Subcutaneous abdominal adipose tissue (tissue), 5 donors: ENCODE data around the gene C1orf198.

Experiments used
- H3K27ac ChIP-seq: one replicate; pipeline ENCODE4 v1.7.0; 2013; ENCODE audit warnings: low read depth, mild to moderate bottlenecking, inconsistent platforms, low read length, moderate library complexity
- H3K27me3 ChIP-seq, 5 donors: one replicate each; pipeline ENCODE4 v1.7.0; 2013; ENCODE audit warnings: low read length in 5 of 5, inconsistent platforms in 1 of 5; ENCODE audit not compliant: control insufficient read depth in 5 of 5, insufficient read depth in 4 of 5
- H3K36me3 ChIP-seq, 5 donors: one replicate each; pipeline ENCODE4 v1.7.0; 2013; ENCODE audit warnings: low read length in 5 of 5; ENCODE audit not compliant: control insufficient read depth in 5 of 5, insufficient read depth in 5 of 5
- H3K4me1 ChIP-seq, 5 donors: one replicate each; pipeline ENCODE4 v1.7.0; 2013; ENCODE audit warnings: low read length in 5 of 5, mild to moderate bottlenecking in 3 of 5, moderate library complexity in 1 of 5; ENCODE audit not compliant: control insufficient read depth in 5 of 5, insufficient read depth in 5 of 5
- H3K4me3 ChIP-seq, 5 donors: one replicate each; pipeline ENCODE4 v1.7.0; 2013; ENCODE audit warnings: low read length in 5 of 5, low read depth in 1 of 5
- H3K9ac ChIP-seq, 5 donors: one replicate each; pipeline ENCODE4 v1.7.0; 2013; ENCODE audit warnings: low read length in 5 of 5, mild to moderate bottlenecking in 4 of 5, moderate library complexity in 3 of 5
- H3K9me3 ChIP-seq, 5 donors: one replicate each; pipeline ENCODE4 v1.7.0; 2013; ENCODE audit warnings: low read length in 5 of 5; ENCODE audit not compliant: control insufficient read depth in 5 of 5
- donor health status: healthy.
- donor health status: healthy.
- donor health status: healthy.
- donor health status: healthy.
- donor health status: healthy.

The C1orf198 gene

DNA sequence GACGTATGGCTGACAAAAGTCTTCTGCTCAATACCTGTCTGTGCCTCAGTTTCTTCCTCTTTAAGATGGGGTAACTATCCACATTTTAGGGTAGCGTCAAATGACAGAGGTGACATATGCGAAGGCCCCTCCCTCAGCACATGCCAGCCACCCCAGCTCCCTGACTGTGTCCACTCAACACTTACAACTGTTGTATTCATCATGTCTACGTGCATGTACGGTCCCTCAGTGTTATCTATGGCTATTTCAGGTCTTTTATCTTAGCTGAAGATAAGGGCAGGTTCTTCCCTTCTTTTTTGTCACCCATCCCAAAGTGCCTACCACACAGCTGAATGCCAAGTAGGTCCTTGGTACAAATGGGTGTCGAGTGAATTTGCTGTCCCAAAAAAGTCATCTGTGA is 8.3 kb upstream of the C1orf198 start:
- Histone ChIP-seq H3K9me3 (no peaks in the 10 kb centered on the region), H3K27me3 (peaks cover 0 to 2% (median 0%) of the 10 kb centered on the region in 5 donors), H3K9ac (no peak overlapping the region), H3K4me1 (peaks cover 0 to 16% (median 15%) of the 10 kb centered on the region in 5 donors), H3K27ac (no peak overlapping the region), H3K36me3 (no peaks in the 10 kb centered on the region), H3K4me3 (no peak overlapping the region)

DNA sequence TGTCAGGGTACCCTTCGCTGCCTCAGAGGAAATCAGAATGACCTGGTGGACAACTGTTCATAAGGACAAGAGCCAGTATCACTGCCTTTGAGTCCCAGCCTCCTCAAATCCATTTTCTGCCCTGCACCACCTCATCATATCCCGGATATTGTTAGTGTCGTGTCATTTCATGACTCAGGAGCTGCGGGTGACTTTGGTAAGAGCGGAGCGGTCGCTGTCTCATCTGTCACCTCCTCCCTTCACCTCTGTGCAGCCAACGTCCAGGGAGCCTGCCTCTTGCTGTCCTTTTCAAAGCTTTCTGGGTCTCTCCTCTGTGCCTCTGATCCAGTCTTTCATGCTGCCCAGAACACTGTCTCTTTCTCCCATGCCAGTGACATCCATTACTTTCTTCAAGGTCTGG is 7.0 kb upstream of the C1orf198 start:
- Histone ChIP-seq H3K27me3 (peaks cover 0 to 1% (median 0%) of the 10 kb centered on the region in 5 donors), H3K27ac (no peak overlapping the region), H3K4me3 (no peak overlapping the region), H3K36me3 (no peaks in the 10 kb centered on the region), H3K9ac (no peak overlapping the region), H3K9me3 (no peaks in the 10 kb centered on the region), H3K4me1 (peaks cover 0 to 16% (median 15%) of the 10 kb centered on the region in 5 donors)

DNA sequence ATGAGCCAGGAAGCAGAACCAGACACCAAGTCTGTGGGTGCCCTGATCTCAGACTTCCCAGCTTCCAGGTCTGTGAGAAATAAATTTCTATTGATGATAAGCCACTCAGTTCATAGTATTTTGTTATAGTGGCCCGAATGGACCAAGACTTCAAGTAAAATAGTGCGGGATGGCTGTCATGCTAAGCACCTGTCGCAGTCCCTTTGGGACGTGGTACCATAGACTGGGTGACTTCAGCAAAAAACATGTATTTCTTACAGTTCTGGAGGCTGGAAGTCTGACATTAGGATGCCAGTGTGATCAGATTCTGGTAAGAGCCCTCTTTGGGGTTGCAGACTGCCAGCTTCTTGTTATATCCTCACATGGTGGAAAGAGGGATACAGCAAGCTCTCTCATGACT is 2.6 kb upstream of the C1orf198 start:
- Histone ChIP-seq H3K27ac (no peak overlapping the region), H3K4me1 (peaks cover 0 to 31% (median 25%) of the 10 kb centered on the region in 5 donors), H3K9ac (no peak overlapping the region), H3K36me3 (no peaks in the 10 kb centered on the region), H3K9me3 (no peaks in the 10 kb centered on the region), H3K4me3 (no peak overlapping the region), H3K27me3 (no peaks in the 10 kb centered on the region)

DNA sequence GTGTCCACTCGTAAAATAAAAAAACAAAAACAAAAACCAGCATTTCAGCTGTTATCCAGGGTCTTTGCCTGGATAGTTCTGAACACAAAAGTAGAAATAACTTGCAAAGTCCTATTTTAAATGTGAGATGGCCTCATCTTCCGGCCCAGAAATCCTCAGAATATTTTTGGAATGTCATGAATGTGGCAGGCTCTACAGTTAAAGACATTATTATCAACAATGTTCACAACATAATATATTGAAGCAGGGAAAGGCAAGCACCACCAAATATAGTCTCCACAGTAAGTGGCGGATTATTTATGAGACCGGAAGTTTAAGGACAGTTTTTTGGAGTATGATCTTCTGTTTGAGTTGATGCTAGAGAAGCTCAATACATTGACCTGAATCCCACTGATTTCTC is 1.2 kb upstream of the C1orf198 start:
- H3K4me1 ChIP-seq: peaks cover 2 to 46% (median 37%) of the 10 kb centered on the region in 5 donors
- H3K27me3 ChIP-seq: no peaks in the 10 kb centered on the region
- H3K9ac ChIP-seq: peak overlapping the region in 3 of 5 donors; percentile 55 to 81 (median 73)
- H3K9me3 ChIP-seq: no peaks in the 10 kb centered on the region
- H3K36me3 ChIP-seq: peaks cover 0 to 3% (median 0%) of the 10 kb centered on the region in 5 donors
- peak overlapping the region in 1 of 5 donors; percentile 75 for H3K4me3 ChIP-seq
- H3K27ac ChIP-seq: peak overlapping the region; percentile 50

DNA sequence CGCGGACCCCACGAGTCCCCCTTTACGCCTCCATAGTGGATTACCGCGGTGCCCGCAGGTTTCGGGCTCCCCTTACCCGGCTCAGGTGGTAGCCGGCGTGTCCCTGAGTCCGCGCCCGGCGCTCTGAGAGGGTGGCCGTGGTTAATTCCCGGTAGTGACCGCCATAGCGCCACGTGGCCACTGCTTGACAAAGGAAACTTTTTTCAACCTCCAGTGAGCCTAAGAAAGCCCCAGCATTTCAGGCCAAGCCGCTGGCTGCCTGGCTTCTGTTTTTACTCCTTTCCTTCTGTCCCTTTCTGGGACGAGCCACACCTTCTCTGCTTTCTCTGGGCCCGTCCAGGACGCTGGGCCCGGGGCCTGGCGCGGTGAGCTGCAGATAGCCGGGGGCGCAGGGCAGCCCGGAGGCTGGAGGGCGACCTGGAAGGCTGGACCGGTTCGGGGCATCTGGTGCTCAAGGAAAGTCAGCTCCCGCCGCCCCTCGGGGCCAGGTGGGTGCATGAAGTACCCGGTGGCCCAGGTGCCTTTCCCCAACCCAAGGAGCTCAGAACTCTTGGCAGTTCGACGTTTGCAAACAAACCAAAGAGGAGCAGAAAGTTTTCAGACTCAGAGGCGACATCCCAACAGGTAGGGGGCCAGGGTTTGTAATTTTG is 540 bp upstream of the C1orf198 start:
- Histone ChIP-seq H3K27ac (peak overlapping the region; percentile 50), H3K9ac (peak overlapping the region in 4 of 5 donors; percentile 55 to 81 (median 76)), H3K4me1 (peaks cover 2 to 51% (median 43%) of the 10 kb centered on the region in 5 donors), H3K4me3 (peak overlapping the region; percentile 53 to 75 (median 69)), H3K36me3 (peaks cover 0 to 3% (median 0%) of the 10 kb centered on the region in 5 donors), H3K27me3 (no peaks in the 10 kb centered on the region), H3K9me3 (no peaks in the 10 kb centered on the region)

DNA sequence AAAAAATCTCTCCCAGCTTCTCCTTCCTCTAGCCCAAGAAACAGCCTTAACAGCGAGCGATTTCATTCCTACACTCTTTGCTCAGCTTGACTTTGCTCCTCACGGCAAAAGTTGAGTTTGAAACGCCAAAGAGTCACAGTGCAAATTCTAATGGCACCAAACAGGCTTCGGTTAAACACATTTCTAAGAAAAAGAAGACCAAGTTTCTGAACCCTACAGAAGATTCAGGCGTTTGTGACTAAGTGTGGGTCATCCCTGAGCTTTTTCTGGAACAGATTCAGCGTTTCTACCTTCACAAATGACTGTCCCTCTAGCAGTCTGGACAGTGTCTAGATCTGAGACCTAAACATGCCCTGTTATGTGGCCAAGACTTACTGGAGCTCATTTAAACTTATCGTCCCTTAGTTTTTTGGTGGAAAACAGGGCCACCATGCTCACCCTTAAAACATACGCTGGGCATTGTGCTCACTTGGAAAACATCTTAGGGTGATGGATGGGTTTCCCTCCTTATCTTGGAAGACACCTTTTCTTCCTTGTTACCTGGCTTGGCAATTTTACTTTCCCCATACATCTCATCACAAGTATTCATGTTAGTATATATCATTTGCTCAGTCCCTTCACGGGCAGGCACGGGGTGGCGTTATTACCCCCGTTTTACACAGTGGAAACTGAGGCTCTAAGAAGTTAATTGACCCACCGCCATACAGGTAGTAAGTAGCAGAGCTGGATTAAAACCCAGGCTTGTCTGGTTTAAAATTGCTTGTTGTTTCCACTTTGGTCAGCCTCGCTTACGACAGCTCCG is 1.0 kb downstream of the C1orf198 start:
- peaks cover 0 to 3% (median 0%) of the 10 kb centered on the region in 5 donors for H3K36me3 ChIP-seq
- no peaks in the 10 kb centered on the region for H3K27me3 ChIP-seq
- H3K4me1 ChIP-seq: peaks cover 2 to 66% (median 52%) of the 10 kb centered on the region in 5 donors
- H3K27ac ChIP-seq: peak overlapping the region; percentile 81
- no peaks in the 10 kb centered on the region for H3K9me3 ChIP-seq
- H3K4me3 ChIP-seq: peak overlapping the region; percentile 84 to 94 (median 91)
- H3K9ac ChIP-seq: peak overlapping the region; percentile 57 to 95 (median 81)

DNA sequence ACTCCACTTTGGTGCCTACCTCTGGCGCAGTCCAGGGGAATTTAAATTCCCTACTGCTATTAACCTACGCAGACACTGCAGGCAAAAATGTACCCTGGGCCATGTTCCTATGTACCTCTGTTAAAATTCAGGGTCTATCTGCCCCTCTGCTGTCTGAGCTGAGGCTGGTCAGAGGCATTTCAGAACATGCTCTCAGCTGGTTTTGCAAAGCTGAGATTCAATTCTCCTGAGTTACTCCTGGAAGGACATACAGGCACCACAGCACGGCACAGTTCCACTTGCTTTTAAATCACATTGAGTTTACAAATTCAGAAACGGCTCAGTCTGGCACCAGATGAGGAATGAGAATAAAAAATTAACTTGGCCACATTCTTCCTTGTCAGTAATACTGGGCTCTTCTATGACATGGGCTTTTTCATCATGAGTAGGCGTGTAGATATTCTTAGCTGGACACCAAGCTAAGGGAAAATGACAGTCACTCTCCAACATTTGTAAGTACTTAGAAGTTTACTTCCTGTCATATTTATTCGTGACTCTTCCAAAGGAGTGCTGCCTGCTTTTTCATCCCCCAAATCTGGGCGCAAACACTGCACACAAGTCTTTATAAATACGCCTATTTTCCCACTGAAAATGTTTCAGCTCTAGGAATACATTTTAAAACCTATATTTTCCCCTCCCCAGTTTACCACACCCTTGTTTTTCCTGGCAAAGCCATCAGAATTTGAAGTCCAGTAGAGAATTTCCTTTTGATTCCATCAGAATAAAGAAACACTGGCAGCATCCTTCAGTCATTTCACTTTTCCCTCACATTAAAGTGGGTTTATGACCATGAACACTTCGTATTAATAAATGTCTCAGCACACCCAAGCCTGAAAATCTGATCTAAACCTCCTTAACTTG is 1.9 kb downstream of the C1orf198 start:
- peak overlapping the region in 4 of 5 donors; percentile 81 to 95 (median 86) for H3K9ac ChIP-seq
- peak overlapping the region; percentile 81 for H3K27ac ChIP-seq
- H3K9me3 ChIP-seq: no peaks in the 10 kb centered on the region
- peaks cover 0 to 3% (median 0%) of the 10 kb centered on the region in 5 donors for H3K36me3 ChIP-seq
- H3K4me3 ChIP-seq: peak overlapping the region; percentile 84 to 94 (median 91)
- peaks cover 2 to 69% (median 59%) of the 10 kb centered on the region in 5 donors for H3K4me1 ChIP-seq
- H3K27me3 ChIP-seq: no peaks in the 10 kb centered on the region

DNA sequence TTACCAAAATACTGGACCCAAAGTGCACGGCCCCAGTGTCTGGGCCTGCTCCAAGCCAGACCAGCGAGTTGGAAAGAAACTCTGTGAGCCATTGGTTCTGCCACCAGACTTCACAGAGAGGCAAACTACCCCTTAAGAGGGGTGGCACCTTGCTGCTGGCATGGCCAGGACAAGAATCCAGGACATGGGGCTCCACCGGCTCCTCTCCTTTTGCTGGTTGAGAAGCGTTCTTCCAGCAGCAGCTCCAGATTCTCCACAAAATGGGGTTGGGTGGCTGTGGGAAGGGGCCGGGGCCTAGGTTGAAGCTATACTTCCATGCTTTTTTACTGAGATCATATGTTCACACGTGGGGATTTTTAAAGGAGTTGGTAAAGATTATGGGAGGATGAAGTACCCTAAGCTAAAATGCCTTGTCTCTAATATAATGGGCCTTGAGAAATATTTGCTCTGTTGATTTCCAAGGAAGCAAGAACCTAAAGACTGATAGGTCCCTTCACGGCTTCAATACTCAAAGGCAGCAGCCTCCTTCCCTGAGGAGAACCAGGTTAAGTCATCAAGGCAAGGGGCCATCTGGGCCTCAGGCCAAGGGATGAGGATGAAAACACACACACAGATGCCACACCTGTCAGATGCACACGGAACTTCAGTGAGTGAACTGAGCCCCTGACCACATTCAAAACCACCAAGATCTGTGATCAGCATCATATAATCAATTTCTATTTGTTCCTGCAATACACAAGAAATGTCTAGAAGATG is 3.1 kb downstream of the C1orf198 start:
- H3K9ac ChIP-seq: peak overlapping the region in 1 of 5 donors; percentile 30
- peaks cover 0 to 4% (median 0%) of the 10 kb centered on the region in 5 donors for H3K36me3 ChIP-seq
- H3K9me3 ChIP-seq: no peaks in the 10 kb centered on the region
- H3K4me1 ChIP-seq: peaks cover 2 to 78% (median 60%) of the 10 kb centered on the region in 5 donors
- peak overlapping the region in 3 of 5 donors; percentile 23 to 91 (median 84) for H3K4me3 ChIP-seq
- peak overlapping the region; percentile 81 for H3K27ac ChIP-seq
- H3K27me3 ChIP-seq: no peaks in the 10 kb centered on the region

DNA sequence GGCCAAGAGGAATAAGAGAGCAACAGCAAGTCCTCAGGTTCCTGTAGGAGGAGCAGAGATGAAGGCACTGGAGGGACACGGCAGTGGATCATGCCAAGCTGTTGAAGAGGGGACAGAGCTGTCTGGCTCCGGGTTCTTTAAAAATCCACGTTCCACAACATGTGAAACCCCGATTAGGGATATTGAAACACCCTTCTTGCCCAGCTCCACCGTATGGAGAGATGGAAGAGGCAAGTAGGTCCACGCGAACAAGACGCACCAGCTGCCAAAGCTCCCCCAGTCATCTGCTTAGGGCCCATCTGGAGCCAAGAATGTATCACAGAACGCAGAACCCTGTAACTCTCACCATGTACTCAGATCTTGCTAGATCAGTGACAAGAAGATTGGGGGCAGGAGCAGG is 3.9 kb downstream of the C1orf198 start:
- H3K4me3 ChIP-seq: peak overlapping the region in 2 of 5 donors; percentile 28 to 36
- peaks cover 0 to 4% (median 0%) of the 10 kb centered on the region in 5 donors for H3K36me3 ChIP-seq
- H3K4me1 ChIP-seq: peaks cover 2 to 75% (median 61%) of the 10 kb centered on the region in 5 donors
- H3K27me3 ChIP-seq: no peaks in the 10 kb centered on the region
- H3K9me3 ChIP-seq: no peaks in the 10 kb centered on the region
- peak overlapping the region in 1 of 5 donors; percentile 21 for H3K9ac ChIP-seq
- H3K27ac ChIP-seq: no peak overlapping the region
